Testis (tissue), 2 donors: ENCODE data around the gene ZMYND11.

Experiments used
- CTCF ChIP-seq, 3 experiments: fragments of 450-650 bp in 2 of 3; fragments of 200-600 bp in 1 of 3; sonication (generic) in 1 of 3; IDR thresholded peaks; one replicate each; pipeline ENCODE4 v1.5.1; 2016 to 2019; ENCODE audit warnings: antibody characterized with exemption in 3 of 3, mild to moderate bottlenecking in 2 of 3, moderate library complexity in 1 of 3
- POLR2A ChIP-seq: fragments of 450-650 bp; IDR thresholded peaks from one replicate; pipeline ENCODE4 v1.6.1; 2017; ENCODE audit warnings: antibody characterized with exemption, mild to moderate bottlenecking, moderate library complexity

- no peak for TF ChIP-seq CTCF (IDR thresholded peaks at IDR 0.05)
- TF ChIP-seq POLR2A: no peak
Observed at GRCh38 chr10:86031-86430, 49.2 kb upstream of the ZMYND11 start.
